Measurements from ENCODE around the gene C2CD3.
"Not testable (repeated sequence)": the region's sequence is repeated elsewhere in the genome, so short reads cannot be mapped to it uniquely, and the experiment has no call there.

The C2CD3 gene

GRCh38 chr11:73989156-73989555 is 181.6 kb downstream of the C2CD3 start:
- no peaks in the 10 kb centered on the region for H3K27me3 ChIP-seq (ENCODE audit: insufficient read depth, poor library complexity, severe bottlenecking)
- no peak for DNase-seq (ENCODE audit: low read depth in 1 of 2, low spot score in 1 of 2)
- no peak overlapping the region for H3K27ac ChIP-seq (replicated peaks)
- no peak overlapping the region for H3K4me3 ChIP-seq (replicated peaks; ENCODE audit: insufficient read depth, low read length)
- TF ChIP-seq, protein P1, sequence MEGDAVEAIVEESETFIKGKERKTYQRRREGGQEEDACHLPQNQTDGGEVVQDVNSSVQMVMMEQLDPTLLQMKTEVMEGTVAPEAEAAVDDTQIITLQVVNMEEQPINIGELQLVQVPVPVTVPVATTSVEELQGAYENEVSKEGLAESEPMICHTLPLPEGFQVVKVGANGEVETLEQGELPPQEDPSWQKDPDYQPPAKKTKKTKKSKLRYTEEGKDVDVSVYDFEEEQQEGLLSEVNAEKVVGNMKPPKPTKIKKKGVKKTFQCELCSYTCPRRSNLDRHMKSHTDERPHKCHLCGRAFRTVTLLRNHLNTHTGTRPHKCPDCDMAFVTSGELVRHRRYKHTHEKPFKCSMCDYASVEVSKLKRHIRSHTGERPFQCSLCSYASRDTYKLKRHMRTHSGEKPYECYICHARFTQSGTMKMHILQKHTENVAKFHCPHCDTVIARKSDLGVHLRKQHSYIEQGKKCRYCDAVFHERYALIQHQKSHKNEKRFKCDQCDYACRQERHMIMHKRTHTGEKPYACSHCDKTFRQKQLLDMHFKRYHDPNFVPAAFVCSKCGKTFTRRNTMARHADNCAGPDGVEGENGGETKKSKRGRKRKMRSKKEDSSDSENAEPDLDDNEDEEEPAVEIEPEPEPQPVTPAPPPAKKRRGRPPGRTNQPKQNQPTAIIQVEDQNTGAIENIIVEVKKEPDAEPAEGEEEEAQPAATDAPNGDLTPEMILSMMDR (IDR thresholded peaks at IDR 0.05; ENCODE audit: insufficient read depth, low read length) = no peak
- TF ChIP-seq POLR2AphosphoS5 (IDR thresholded peaks at IDR 0.05; ENCODE audit: low read depth) (no peak), SPI1 (IDR thresholded peaks at IDR 0.05; ENCODE audit: borderline replicate concordance, low read depth) (no peak), REST (IDR thresholded peaks at IDR 0.05; ENCODE audit: insufficient replicate concordance, low read depth) (no peak)

DNA sequence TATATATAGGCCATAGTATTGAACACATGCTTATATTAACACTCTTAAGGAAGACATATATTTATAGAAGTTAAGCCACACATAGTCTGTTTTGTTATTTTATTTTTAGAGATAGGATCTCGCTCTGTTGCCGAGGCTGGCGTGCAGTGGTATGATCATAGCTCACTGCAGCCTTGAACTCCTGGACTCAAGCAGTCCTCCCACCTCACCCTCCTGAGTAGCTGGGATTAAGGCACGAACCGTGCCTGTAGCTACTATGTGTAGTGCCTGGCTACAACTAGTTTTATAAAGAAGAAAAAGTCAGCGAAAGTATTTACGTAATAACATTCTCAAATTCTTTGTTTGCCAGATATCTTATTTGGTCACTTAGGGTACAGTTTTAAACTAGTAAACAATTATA is 182.6 kb downstream of the C2CD3 start:
- H3K27me3 ChIP-seq (ENCODE audit: insufficient read depth, poor library complexity, severe bottlenecking) = no peaks in the 10 kb centered on the region
- H3K4me3 ChIP-seq (replicated peaks; ENCODE audit: insufficient read depth, low read length) = no peak overlapping the region
- H3K27ac ChIP-seq (replicated peaks) = no peak overlapping the region
- DNase-seq (ENCODE audit: low read depth in 1 of 2, low spot score in 1 of 2) = no peak
- TF ChIP-seq SPI1 (IDR thresholded peaks at IDR 0.05; ENCODE audit: borderline replicate concordance, low read depth) (no peak), POLR2AphosphoS5 (IDR thresholded peaks at IDR 0.05; ENCODE audit: low read depth) (no peak)

- DNase-seq (ENCODE audit: low read depth in 1 of 2, low spot score in 1 of 2); H3K4me3 ChIP-seq (replicated peaks; ENCODE audit: insufficient read depth, low read length); H3K27ac ChIP-seq (replicated peaks); H3K27me3 ChIP-seq (ENCODE audit: insufficient read depth, poor library complexity, severe bottlenecking): not testable (repeated sequence)
These were observed 185.1 kb downstream of the C2CD3 start for GRCh38 chr11:73985661-73986060.

- DNase-seq (ENCODE audit: low read depth in 1 of 2, low spot score in 1 of 2) = peak; percentile 7 to 45
- H3K27ac ChIP-seq (replicated peaks) = peak overlapping the region; percentile 98
- H3K27me3 ChIP-seq (ENCODE audit: insufficient read depth, poor library complexity, severe bottlenecking) = no peaks in the 10 kb centered on the region
- 0 out of 2 replicates have a peak, but pooled peaks have one; percentile 54 for TF ChIP-seq POLR2AphosphoS5 (IDR thresholded peaks at IDR 0.05; ENCODE audit: low read depth)
- peak; percentile 96 for TF ChIP-seq SPI1 (IDR thresholded peaks at IDR 0.05; ENCODE audit: borderline replicate concordance, low read depth)
- TF ChIP-seq REST (IDR thresholded peaks at IDR 0.05; ENCODE audit: insufficient replicate concordance, low read depth) = no peak
- peak overlapping the region; percentile 11; the same call in 1 of the 2 replicates for H3K4me3 ChIP-seq (replicated peaks; ENCODE audit: insufficient read depth, low read length)
These were observed 186.9 kb downstream of the C2CD3 start for GRCh38 chr11:73983741-73984538.

- DNase-seq (ENCODE audit: low read depth in 1 of 2, low spot score in 1 of 2) = peak; percentile 97 to 99
- Histone ChIP-seq H3K27ac (replicated peaks) (peak overlapping the region; percentile 98), H3K4me3 (replicated peaks; ENCODE audit: insufficient read depth, low read length) (peak overlapping the region; percentile 59), H3K27me3 (ENCODE audit: insufficient read depth, poor library complexity, severe bottlenecking) (no peaks in the 10 kb centered on the region)
- TF ChIP-seq POLR2AphosphoS5 (IDR thresholded peaks at IDR 0.05; ENCODE audit: low read depth) (peak; percentile 93), REST (IDR thresholded peaks at IDR 0.05; ENCODE audit: insufficient replicate concordance, low read depth) (peak; percentile 24), GABPA (IDR thresholded peaks at IDR 0.05; ENCODE audit: low read depth) (0 out of 2 replicates have a peak, but pooled peaks have one; percentile 11), SPI1 (IDR thresholded peaks at IDR 0.05; ENCODE audit: borderline replicate concordance, low read depth) (peak; percentile 100)
- TF ChIP-seq, protein P1 (IDR thresholded peaks at IDR 0.05; ENCODE audit: insufficient read depth, low read length) = no peak
These were observed 187.6 kb downstream of the C2CD3 start for GRCh38 chr11:73982990-73983740.

All from HL-60 (cell line).